ENCODE results near the gene PHAX. TPM values are rescaled to one million over a fixed set of nuclear protein-coding genes. Genes with fewer than 3 reads are reported as not detected.
"Not testable (repeated sequence)": the region's sequence is repeated elsewhere in the genome, so short reads cannot be mapped to it uniquely, and the experiment has no call there.

Gene PHAX
- polyA plus RNA-seq, 12 donors, result 41.8 to 58.1 (median 49.8) TPM; not detected in 1

- DNase-seq, result no peak
Observed at GRCh38 chr5:126650463-126650862, 49.7 kb downstream of the PHAX start.

GRCh38 chr5:126651013-126651577 is 50.3 kb downstream of the PHAX start:
- DNase-seq, result no peak

GRCh38 chr5:126656401-126657007 is 55.8 kb downstream of the PHAX start:
- DNase-seq, result peak; percentile 34

GRCh38 chr5:126658561-126658960 is 57.8 kb downstream of the PHAX start:
- DNase-seq, result no peak

- no peak for DNase-seq
Observed at GRCh38 chr5:126659805-126660482, 59.2 kb downstream of the PHAX start.

- DNase-seq, result no peak
Observed at GRCh38 chr5:126664586-126664985, 63.8 kb downstream of the PHAX start.

- not testable (repeated sequence) for DNase-seq
Observed at GRCh38 chr5:126670109-126670508, 69.4 kb downstream of the PHAX start.

- not testable (repeated sequence) for DNase-seq
Observed at GRCh38 chr5:126671681-126672080, 70.9 kb downstream of the PHAX start.

- DNase-seq, result no peak
Observed at GRCh38 chr5:126673477-126673876, 72.7 kb downstream of the PHAX start.

- DNase-seq, result no peak
Observed at GRCh38 chr5:126674145-126674544, 73.4 kb downstream of the PHAX start.

- DNase-seq, result no peak
Observed at GRCh38 chr5:126675338-126675737, 74.6 kb downstream of the PHAX start.

GRCh38 chr5:126676195-126676624 is 75.5 kb downstream of the PHAX start:
- DNase-seq, result peak; percentile 67

Other genes starting within 250 kb of the PHAX start
- 10 to 100 TPM in 10 of 12 donors, 1 to 10 TPM in 1, not detected in 1; 9.0 to 63.0 (median 12.4) TPM for gene GRAMD2B, start 177.5 kb upstream of the PHAX start, polyA plus RNA-seq (ENCODE audit: insufficient read length in 12 of 12)
- 100 to 1,000 TPM in 1 of 12 donors, 10 to 100 TPM in 10, not detected in 1; 41.1 to 107 (median 59.9) TPM for gene ALDH7A1, start 5.7 kb upstream of the PHAX start, polyA plus RNA-seq (ENCODE audit: insufficient read length in 12 of 12)
- 10 to 100 TPM in 11 of 12 donors, not detected in 1; 33.8 to 77.4 (median 47.5) TPM for gene LMNB1, start 176.2 kb downstream of the PHAX start, polyA plus RNA-seq (ENCODE audit: insufficient read length in 12 of 12)